Tibial artery (tissue), 4 donors: Measurements from ENCODE around the gene GLI2.
A peak's percentile ranks its signal among the peaks of the same experiment; 100 is the strongest.

ENCODE experiments used
- DNase-seq, 2 donors: peaks; one replicate each; pipeline ENCODE4 v3.0.0-alpha.2; 2019
- H3K27ac ChIP-seq, 2 donors: fragments of 200-600 bp; sonication (generic) in 1 of 2; 1 replicate in 1 of 2; 2 replicates in 1 of 2; pipeline ENCODE4 v1.5.1; 2018 to 2019; ENCODE audit warnings: mild to moderate bottlenecking in 1 of 2
- H3K27me3 ChIP-seq, 2 donors: fragments of 200-600 bp; sonication (generic) in 1 of 2; one replicate each; pipeline versions ENCODE4 v1.5.1 to v1.6.0; 2016 to 2019
- H3K36me3 ChIP-seq, 3 donors: fragments of 200-600 bp; sonication (generic) in 2 of 3; one replicate each; pipeline ENCODE4 v1.5.1; 2016 to 2019; ENCODE audit warnings: mild to moderate bottlenecking in 2 of 3
- H3K4me1 ChIP-seq, 4 donors: fragments of 200-600 bp; sonication (generic) in 2 of 4; 1 replicate in 3 of 4; 2 replicates in 1 of 4; pipeline ENCODE4 v1.5.1; 2016 to 2019
- H3K4me3 ChIP-seq, 2 donors: fragments of 200-600 bp; sonication (generic) in 1 of 2; 1 replicate in 1 of 2; 2 replicates in 1 of 2; pipeline ENCODE4 v1.5.1; 2018 to 2019; ENCODE audit warnings: mild to moderate bottlenecking in 2 of 2
- H3K9me3 ChIP-seq, 3 donors: fragments of 200-600 bp; sonication (generic) in 1 of 3; one replicate each; pipeline ENCODE4 v1.5.1; 2016 to 2019
- intact Hi-C: fragments of 100-400 bp; cut with DNase I; formaldehyde crosslinking; loops from one replicate; pipeline ENCODE4 v1.15.0; 2023; ENCODE audit warnings: low total_unique reads
- TF ChIP-seq, protein P1 (sequence below), 2 experiments: fragments of 200-600 bp in 1 of 2; fragments of 450-650 bp in 1 of 2; IDR thresholded peaks; one replicate each; pipeline ENCODE4 v1.5.1; 2017 to 2019; ENCODE audit warnings: antibody characterized with exemption in 2 of 2, mild to moderate bottlenecking in 1 of 2, moderate library complexity in 1 of 2

Gene GLI2

DNA sequence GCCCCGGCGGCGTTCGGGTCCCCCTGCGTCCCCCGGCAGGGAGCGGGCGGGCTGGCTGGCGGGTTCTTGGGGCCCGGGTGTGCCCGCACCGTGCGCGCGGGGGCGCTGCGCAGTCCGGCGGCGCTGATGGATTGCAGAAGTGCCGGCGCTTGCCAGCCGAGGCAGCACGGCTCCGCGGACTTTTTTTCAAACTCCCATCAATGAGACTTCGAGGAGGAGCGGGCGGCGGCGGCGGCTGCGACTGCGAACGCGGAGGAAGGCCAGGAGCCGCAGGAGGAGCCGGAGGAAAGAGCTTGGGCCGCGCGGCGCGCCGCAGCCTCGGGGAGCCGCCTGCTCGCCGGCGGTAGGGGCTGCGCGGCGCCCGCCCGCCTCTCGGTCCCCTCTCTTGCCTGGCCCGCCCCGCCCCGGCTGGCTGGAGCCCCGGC lies at the start of gene GLI2:
TSS of gene GLI2 (plus strand) at position 123 of the 425 bp plus-strand sequence. CDS start 61,453 bp downstream, outside the sequence.
- H3K27ac ChIP-seq: peak within 1 kb of the TSS; percentile 79 to 91
- intact Hi-C loops: loop anchor here (5.0 to 10.0 kb wide), 3 partner anchors 72 to 179 kb away; no protein-coding TSS in a partner anchor
- H3K36me3 ChIP-seq: no peaks in the 10 kb centered on the region
- no peaks in the 10 kb centered on the region for H3K27me3 ChIP-seq
- H3K4me1 ChIP-seq: peaks cover 0 to 40% (median 27%) of the 10 kb centered on the region in 4 donors
- H3K9me3 ChIP-seq: no peaks in the 10 kb centered on the region
- DNase-seq: peak; percentile 71 to 90
- peak within 1 kb of the TSS; percentile 62 to 67 for H3K4me3 ChIP-seq
- TF ChIP-seq, protein P1, sequence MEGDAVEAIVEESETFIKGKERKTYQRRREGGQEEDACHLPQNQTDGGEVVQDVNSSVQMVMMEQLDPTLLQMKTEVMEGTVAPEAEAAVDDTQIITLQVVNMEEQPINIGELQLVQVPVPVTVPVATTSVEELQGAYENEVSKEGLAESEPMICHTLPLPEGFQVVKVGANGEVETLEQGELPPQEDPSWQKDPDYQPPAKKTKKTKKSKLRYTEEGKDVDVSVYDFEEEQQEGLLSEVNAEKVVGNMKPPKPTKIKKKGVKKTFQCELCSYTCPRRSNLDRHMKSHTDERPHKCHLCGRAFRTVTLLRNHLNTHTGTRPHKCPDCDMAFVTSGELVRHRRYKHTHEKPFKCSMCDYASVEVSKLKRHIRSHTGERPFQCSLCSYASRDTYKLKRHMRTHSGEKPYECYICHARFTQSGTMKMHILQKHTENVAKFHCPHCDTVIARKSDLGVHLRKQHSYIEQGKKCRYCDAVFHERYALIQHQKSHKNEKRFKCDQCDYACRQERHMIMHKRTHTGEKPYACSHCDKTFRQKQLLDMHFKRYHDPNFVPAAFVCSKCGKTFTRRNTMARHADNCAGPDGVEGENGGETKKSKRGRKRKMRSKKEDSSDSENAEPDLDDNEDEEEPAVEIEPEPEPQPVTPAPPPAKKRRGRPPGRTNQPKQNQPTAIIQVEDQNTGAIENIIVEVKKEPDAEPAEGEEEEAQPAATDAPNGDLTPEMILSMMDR (IDR thresholded peaks at IDR 0.05): peak; percentile 64 to 79

DNA sequence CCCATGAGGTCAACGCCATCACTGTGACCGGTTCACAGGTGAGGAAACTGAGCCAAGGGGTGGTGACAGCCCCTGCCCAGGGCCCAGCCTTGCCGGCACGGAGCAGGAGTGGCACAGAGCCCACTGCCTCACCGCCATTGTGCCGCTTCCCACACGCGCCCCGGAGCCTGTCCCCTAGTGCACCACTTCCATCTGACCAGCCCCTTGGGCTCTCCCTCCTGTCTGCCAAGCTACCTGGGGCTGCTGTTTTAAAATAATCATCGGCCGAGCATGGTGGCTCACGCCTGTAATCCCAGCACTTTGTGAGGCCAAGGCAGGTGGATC lies 49.7 kb upstream of the GLI2 start:
- intact Hi-C loops: no loop called here
- peaks cover 0 to 41% of the 10 kb centered on the region in 2 donors for H3K27me3 ChIP-seq
- no peak overlapping the region for H3K27ac ChIP-seq
- H3K36me3 ChIP-seq: no peaks in the 10 kb centered on the region
- H3K4me3 ChIP-seq: no peak overlapping the region
- DNase-seq: no peak
- TF ChIP-seq, protein P1 (IDR thresholded peaks at IDR 0.05): no peak
- no peaks in the 10 kb centered on the region for H3K9me3 ChIP-seq
- no peaks in the 10 kb centered on the region for H3K4me1 ChIP-seq

DNA sequence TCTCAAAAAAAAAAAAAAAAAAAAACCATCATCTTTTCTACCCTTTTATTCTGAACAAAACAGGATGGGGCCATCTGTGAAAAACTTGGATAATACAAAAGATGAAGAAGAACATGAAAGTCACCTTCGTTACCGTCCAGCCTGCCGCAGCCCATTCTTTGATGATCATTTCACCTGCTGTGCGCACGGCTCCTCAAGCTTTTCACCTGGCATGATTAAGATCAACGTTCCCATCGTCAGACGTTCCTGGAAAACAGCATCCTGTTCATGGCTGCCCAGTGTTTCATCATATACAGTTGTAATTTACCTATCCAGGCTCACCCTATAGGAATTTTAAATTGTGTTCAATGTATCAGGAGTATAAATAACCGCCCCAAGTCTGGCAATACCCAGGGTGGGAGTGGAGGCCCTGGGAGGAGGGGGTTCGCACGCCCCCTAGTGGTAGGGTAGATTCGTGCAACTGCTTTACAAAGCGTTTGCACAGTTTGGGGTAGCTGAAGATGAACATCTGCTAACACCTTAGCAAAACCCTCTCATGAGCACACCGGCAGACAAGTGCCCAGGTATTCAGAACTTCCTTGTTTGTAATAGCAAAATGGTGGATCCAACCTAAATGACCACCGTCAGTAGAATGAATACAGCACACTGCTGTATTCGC lies 49.0 kb upstream of the GLI2 start:
- intact Hi-C loops: no loop called here
- Histone ChIP-seq H3K27ac (no peak overlapping the region), H3K4me1 (no peaks in the 10 kb centered on the region), H3K36me3 (no peaks in the 10 kb centered on the region), H3K4me3 (no peak overlapping the region), H3K9me3 (no peaks in the 10 kb centered on the region), H3K27me3 (peaks cover 0 to 39% of the 10 kb centered on the region in 2 donors)
- TF ChIP-seq, protein P1 (IDR thresholded peaks at IDR 0.05): no peak
- no peak for DNase-seq

DNA sequence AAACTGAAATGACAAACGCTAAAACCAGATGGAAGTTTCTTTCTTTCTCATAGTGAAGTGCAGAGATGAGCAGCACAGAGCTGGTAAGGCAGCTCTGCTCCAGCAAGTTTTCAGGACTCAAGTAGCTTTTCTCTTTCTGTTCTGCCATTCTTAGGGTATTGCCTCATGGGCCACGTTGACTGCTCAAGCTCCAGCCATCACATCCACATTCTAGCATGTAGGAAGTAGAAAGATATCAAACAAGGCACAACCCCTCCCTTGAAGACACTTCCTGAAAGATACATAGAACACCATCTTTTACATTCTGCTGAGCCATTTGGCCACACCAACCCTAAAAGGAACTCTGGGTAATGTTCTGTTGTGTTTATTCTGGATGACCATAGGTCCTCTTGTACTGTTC lies 48.5 kb upstream of the GLI2 start:
- TF ChIP-seq, protein P1 (IDR thresholded peaks at IDR 0.05): no peak
- intact Hi-C loops: no loop called here

DNA sequence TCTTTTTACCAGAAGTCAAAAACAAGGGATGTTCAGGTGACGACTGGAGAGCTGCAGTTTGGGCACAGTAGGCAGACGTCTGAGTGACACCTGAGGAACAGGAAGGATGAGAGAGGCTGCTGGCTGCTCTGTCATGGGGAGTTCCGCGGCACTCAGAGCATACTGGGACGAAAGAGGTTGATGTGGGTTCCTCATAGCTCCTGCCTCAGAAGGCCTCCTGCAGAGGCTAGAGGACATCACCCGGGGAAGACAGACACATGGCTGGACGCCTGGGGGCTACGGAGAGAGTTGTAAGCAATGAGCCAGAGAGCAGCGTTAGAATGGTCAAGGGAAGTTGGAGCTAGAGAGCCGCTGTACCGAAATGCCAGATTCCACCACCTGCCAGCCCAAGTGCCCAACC lies 45.1 kb upstream of the GLI2 start:
- intact Hi-C loops: loop anchor here (5.0 kb wide), 1 partner anchor 382 kb away; no protein-coding TSS in a partner anchor
- H3K4me1 ChIP-seq: peaks cover 0 to 3% (median 0%) of the 10 kb centered on the region in 4 donors

More for the DNA sequence above, 48.5 kb upstream of the GLI2 start:
- no peak overlapping the region for H3K4me3 ChIP-seq
- no peak overlapping the region for H3K27ac ChIP-seq
- H3K9me3 ChIP-seq: no peaks in the 10 kb centered on the region
- peaks cover 0 to 40% of the 10 kb centered on the region in 2 donors for H3K27me3 ChIP-seq
- no peaks in the 10 kb centered on the region for H3K36me3 ChIP-seq
- DNase-seq: no peak
- no peaks in the 10 kb centered on the region for H3K4me1 ChIP-seq

More for the DNA sequence above, 45.1 kb upstream of the GLI2 start:
- Histone ChIP-seq H3K4me3 (no peak overlapping the region), H3K36me3 (no peaks in the 10 kb centered on the region), H3K27ac (no peak overlapping the region), H3K9me3 (no peaks in the 10 kb centered on the region), H3K27me3 (peaks cover 0 to 29% of the 10 kb centered on the region in 2 donors)
- DNase-seq: no peak
- TF ChIP-seq, protein P1 (IDR thresholded peaks at IDR 0.05): no peak
